GM18870 (cell line): ENCODE data around the gene FAM177B.

Source experiments
- ATAC-seq: cut with Tn5 transposase; IDR thresholded peaks from one replicate; pipeline ENCODE4 v1.9.1; 2021; ENCODE audit warnings: moderate library complexity; ENCODE audit not compliant: unreplicated experiment

The FAM177B gene

DNA sequence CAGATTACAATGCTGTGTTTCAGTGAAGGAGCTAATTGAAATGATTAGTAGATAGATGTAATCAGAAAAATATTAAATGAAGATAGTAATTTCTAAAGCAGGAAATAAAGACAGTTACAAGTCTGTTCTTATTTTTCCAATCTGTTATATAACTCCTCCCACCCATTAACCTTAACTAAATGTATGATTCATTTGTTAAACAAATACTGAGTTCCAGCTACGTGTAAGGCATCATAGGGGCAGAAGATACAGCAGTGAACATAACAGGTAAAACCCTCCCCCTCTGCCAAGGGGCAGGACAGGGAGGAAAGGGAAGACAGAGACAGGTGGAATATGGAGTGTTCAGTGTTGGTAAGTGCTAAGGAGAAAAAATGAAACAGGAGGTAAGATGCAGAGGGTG lies at the start of gene FAM177B:
TSS of gene FAM177B (plus strand) at position 231 of the 400 bp plus-strand sequence. CDS start 9,344 bp downstream, outside the sequence.
- no peak for ATAC-seq

DNA sequence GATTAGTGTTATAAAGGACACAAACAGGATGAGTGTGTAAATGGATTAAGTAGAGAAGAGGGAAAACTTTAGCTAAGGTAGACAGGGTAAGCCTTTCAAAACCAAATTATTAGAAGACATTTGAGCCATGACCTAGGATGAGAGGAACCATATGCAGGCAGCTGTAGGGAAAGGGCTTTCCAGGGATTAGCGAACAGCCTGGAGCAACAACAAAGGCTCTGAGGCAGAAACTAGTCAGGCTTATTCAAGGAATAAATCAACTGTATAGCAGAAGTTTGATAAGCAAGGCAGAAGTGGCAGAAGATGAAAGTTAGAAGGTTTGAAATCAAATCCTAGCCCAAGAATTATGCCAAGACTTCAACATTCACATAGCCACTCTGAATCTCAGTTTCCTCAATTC lies 46.0 kb upstream of the FAM177B start:
- ATAC-seq: no peak

DNA sequence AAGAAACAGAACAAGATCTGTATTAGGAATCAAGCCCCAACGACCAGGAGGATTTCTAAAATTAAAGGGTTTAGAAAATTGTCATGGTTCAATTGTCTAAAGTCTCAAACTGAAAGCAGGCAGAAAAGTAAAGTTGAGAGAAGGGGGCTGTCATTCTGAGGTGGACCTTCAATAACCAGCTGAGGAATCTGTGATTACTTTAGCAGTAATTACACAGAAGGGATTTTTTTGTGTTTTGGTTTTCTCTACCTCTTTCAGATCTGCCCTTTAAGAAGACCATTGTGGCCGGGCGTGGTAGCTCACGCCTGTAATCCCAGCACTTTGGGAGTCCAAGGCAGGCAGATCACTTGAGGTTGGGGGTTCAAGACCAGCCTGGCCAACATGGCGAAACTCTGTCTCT lies 42.1 kb upstream of the FAM177B start:
- ATAC-seq: no peak

GRCh38 chr1:222696741-222697140 lies 40.3 kb upstream of the FAM177B start:
- ATAC-seq: no peak

- ATAC-seq: no peak
Observed at GRCh38 chr1:222697203-222697602, 39.8 kb upstream of the FAM177B start.

DNA sequence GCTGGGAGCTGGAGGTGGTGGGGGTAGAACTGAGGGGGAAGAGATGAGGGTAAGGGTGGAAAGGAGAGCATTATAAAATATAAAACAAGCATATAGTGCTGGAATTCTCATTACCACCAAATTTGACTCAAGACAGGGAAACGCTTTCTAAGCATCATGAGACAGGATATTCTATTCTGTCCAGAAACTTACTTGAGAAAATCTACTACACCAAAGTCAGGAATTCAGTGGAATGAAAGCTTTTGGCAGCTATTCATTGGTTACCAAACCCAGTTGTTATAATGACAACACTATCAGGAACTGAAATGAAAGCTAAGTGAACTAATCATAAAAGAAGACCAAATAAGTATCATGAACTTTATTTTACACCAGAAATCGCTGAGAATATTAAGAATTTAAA lies 39.2 kb upstream of the FAM177B start:
- ATAC-seq: no peak

DNA sequence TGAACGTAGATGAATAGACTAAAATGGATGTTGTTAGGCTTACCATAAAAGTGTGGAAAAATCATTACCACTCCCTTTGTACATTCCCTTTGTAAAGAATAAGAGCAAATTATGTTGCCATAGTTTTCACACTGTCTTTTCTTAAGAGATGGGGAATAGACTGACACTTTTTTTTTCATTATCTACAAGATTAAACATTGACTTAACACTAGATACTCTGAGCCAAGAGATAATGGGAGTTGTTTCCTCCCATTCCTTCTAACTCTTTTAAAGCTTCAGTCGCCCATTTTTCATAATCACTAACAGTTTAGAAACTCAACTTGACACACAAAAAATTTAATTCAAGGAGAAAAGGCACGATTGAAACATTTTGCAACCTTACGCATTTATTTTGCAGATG lies 34.8 kb upstream of the FAM177B start:
- ATAC-seq: no peak

DNA sequence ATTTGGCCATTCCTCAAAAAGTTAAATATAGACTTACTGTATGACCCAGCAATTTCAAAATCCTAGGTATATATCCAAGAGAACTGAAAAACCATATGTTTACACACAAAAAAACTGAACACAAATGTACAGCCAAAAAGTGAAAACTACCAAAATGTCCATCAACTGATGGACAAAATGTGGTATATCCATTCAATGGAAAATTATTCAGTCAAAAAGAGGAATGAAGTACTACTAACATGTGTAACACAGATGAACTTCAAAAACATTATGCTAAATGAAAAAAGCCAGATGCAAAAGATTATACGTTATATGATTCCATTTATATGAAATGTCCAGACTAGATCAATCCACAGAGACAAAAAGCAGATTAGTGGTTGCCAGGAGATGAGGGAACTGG lies 32.7 kb upstream of the FAM177B start:
- ATAC-seq: no peak

- no peak for ATAC-seq
Observed at GRCh38 chr1:222706815-222707214, 30.2 kb upstream of the FAM177B start.

DNA sequence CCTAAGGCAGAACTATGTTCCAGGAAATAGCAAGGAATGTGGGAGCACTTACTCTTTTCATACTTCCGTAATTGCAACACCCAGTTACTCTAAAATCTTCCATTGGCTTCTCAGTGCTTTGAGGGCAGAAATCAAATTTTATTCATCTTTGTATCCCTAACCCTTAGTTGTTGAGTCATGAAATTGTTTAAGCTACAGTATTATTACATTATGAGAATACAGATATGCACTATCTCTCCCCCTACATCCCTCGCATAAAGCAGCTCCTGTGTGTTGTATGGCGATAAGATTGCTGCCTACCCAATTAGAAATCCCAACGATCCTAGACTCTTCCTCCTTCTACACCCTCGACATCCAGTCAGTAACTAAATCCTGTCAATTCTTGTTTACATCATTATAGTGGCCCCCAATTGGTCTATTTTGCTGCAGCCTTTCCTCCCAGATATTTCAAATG lies 27.3 kb upstream of the FAM177B start:
- no peak for ATAC-seq

DNA sequence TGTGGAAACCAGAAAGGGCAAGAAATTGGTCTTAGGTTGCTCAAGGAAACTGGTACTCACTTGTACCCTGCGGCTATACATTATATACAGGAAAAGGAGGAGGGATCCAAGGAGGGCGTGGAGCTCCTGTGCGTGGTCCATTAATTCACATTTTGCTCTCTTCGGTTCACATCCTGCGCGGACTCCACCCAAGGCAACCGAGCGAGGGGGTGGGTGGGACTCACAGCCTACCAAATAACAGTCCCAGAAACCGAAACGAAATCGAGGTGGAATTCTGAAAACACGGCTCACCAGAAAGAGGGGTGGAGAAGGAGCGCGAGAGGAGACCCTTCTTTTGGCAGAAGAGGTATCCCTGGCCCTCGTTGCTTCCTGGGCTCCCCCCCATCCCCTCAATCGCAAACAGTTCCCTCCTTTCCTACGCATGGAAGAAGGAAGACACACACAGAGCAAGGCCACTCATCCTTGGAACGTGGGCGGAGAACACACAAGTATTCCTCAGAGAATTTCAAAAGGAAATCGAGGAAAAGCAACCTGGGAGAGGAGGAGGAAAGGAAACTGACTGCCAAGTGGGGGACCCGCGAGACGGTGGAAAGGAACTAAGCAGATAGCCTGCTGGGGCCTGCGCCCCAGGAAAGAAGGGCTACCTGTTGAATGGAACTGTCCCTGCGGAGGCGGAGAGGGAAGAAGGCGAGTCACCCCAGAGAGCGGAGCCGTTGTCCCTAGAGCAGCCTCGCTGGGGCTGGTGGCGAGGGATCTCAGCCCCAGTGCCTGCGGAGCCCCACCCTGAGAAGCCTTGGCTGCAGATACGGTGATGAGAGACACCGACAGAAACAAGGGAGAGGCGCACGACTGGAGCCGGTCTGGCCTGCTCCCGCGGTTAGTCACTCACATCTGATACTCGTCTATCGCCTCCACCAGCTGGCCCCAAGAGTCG lies 25.4 kb upstream of the FAM177B start:
- peak; percentile 27 for ATAC-seq

- ATAC-seq: peak; percentile 58
Observed at GRCh38 chr1:222712253-222713090, 24.5 kb upstream of the FAM177B start, which contains the start of the genes AIDA and BROX. TSS of gene AIDA (minus strand) at chr1:222712491. CDS start at chr1:222712317, 174 bp downstream. TSS of gene BROX (plus strand) at chr1:222712564. CDS start at chr1:222715700, 3,136 bp downstream.

GRCh38 chr1:222713091-222713961 lies 23.7 kb upstream of the FAM177B start:
- peak; percentile 58 for ATAC-seq

DNA sequence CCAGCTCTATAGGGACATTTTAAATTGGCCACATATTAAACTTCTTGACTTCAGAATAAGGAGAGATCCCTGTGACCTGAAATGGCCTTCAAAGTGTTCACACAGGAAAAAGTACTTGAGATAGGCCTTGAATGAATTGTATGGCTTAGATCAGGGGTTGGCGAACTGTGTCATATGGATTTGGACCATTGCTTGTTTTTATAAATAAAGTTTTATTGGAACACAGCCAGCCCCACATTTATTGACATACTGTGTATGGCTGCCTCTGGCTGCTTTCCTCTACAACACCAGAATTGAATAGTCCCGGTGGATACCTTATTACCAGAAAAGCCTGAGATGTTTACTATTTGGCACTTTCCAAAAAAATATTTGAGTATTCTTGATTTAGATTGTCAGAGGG lies 20.6 kb upstream of the FAM177B start:
- no peak for ATAC-seq

GRCh38 chr1:222728746-222729145 lies 8.3 kb upstream of the FAM177B start:
- no peak for ATAC-seq

- ATAC-seq: no peak
Observed at GRCh38 chr1:222730866-222731265, 6.1 kb upstream of the FAM177B start.

GRCh38 chr1:222732216-222733159 lies 4.5 kb upstream of the FAM177B start:
- ATAC-seq: peak; percentile 98

DNA sequence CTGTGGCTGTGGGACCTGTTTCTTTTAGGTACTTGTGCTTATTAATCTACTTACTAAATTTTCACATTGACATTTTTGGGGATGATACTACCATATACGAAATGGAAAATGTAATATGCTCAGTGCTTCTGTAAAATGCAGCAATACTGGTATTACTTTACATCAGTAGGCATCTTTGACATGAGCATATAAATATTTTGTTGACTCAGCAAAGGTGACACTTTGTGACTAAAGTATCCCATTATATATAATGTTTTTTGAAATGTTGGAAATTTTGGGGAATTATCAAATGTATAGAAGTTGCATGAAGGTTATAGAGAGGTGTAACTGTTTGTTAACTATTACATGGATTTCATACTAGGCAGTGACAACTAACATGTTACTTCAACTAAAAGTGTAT lies 2.3 kb upstream of the FAM177B start:
- no peak for ATAC-seq

DNA sequence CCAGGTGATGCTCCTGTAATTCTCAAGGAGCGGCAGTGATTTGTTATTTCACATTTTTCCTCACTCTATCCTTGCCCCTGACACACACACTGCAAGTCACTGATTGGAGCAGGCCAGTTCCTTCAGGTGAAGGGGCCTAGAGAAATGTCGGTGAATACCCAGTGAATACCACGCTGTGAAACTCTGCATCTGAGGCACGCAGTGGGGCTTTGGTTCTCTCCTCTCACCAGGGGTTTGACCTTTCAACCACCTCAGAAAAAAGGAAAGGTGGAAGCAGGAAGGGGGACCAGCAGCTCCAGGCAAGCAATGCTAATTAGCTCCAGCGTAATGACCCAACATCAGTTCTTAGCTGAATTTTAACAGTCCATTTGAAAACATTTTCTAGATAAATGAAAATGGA lies 532 bp upstream of the FAM177B start:
- ATAC-seq: no peak
